Body of pancreas (tissue), 4 donors: ENCODE data around the gene TEX26.

Source experiments
- CTCF ChIP-seq, 7 experiments: fragments of 450-650 bp in 4 of 7; fragments of 200-600 bp in 3 of 7; sonication (generic) in 3 of 7; IDR thresholded peaks; one replicate each; pipeline ENCODE4 v1.5.1; 2016 to 2019; ENCODE audit warnings: antibody characterized with exemption in 7 of 7
- POLR2A ChIP-seq, 3 donors: fragments of 450-650 bp; IDR thresholded peaks; one replicate each; pipeline ENCODE4 v1.6.1; 2016; ENCODE audit warnings: antibody characterized with exemption in 3 of 3, mild to moderate bottlenecking in 2 of 3

DNA sequence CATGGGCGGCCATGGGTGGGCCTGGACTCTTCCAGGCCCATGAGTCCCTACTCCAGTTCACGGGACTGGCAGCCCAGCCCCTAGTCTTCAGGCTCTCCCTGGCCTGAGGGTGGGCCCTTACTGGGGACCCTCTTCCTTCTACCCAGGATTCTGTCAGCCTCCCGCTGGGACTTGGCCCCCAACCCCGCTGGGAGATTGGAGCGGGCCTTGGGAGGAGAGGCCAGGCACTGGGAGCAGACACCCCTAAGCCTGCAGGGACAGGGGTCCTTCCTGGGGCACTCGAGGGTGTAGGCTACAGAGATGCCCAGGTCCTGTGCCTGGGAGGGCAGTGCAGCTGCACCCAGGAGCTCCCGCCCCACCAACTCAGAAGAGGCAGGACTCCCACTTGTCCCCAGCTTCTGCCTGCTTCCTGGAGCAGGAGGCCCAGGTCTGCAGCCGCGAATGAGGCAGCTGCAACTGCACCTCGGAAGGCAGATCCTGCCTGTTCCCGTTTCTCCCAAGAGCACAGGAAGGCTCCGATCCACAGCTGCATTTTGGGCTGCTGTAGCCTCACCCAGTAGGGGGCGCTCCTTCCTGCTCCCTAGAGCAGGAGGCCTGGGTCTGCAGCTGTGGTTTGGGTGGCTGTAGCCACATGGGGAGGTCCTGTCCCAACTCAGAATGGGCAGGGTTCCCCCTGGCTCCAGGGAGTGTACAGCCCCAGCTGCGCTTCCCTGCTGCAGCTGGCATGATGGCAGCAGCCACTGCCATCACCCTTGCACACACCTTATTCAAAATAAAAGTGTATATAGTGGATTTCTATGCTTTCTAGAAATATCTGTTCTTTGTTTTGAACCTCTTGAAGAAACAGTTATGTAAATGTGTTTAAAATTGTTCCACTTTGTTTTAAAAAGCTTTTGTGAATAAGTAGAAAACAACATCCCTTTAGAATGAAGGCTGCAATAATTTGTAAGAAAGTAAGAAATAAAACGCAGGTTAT, 46.8 kb downstream of the TEX26 start:
- TF ChIP-seq CTCF (IDR thresholded peaks at IDR 0.05), result peak in 6 of 7 experiments; percentile 12 to 38 (median 26)
- TF ChIP-seq POLR2A (IDR thresholded peaks at IDR 0.05), result no peak
